C4-2B (cell line): Measurements from ENCODE around the gene CYSRT1.

ENCODE experiments used
- ZFX ChIP-seq: fragments of 450-650 bp; IDR thresholded peaks from 2 replicates; pipeline ENCODE4 v1.6.1; 2017
- TF ChIP-seq, protein P1 (sequence below): fragments of 450-650 bp; conservative IDR thresholded peaks from 2 replicates; pipeline ENCODE4 v1.5.1; 2017; ENCODE audit warnings: mild to moderate bottlenecking

DNA sequence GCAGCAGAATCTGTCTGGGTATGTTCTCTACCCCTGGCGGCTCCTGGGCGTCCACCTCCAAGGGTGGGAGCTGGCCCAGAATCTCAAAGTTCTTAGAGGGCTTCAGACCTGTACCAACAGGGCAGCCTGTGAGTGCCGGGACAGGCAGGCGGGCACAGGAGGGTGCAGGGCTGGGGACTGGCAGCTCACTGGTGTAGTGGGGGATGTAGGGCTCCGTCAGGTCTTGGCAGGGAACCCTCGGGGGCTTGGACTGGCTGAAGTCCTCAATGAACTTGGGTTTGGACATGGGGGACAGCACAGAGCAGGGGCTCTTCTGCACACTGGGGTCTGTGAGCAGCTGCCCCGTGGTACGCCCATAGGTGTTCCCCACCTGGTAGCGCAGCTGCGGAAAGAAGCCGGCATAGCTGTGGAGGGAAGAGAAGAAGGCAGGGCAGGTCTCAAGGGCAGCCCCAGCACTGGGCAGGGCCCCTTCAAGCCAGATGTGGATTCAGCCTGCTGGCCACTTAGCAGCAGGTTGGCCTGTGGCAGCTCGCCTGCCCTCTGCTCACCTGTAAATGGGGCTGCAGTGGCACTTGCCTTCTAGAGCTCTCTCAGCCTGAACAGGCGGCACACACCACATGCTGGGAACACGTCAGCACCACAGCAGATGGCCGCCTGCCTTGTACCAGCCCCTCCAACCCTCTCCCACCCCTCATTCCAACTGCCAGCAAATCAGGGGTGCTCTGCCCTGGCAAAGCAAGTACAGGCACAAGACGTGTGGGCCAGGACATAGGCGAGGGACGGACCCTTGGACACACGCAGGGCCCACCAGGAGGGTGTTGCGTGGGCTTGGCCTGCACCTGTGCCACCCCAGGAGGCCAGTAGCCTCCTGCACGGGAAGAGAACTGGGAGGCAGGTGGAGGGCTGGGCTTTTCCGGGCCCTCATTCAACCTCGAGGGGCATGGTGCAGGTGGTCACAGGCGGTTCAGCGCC, 20.8 kb downstream of the CYSRT1 start:
- TF ChIP-seq, protein P1, sequence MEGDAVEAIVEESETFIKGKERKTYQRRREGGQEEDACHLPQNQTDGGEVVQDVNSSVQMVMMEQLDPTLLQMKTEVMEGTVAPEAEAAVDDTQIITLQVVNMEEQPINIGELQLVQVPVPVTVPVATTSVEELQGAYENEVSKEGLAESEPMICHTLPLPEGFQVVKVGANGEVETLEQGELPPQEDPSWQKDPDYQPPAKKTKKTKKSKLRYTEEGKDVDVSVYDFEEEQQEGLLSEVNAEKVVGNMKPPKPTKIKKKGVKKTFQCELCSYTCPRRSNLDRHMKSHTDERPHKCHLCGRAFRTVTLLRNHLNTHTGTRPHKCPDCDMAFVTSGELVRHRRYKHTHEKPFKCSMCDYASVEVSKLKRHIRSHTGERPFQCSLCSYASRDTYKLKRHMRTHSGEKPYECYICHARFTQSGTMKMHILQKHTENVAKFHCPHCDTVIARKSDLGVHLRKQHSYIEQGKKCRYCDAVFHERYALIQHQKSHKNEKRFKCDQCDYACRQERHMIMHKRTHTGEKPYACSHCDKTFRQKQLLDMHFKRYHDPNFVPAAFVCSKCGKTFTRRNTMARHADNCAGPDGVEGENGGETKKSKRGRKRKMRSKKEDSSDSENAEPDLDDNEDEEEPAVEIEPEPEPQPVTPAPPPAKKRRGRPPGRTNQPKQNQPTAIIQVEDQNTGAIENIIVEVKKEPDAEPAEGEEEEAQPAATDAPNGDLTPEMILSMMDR, result no peak
- no peak for TF ChIP-seq ZFX
